HK-2 (cell line): ENCODE data around the gene PCDHA5.

Experiments
- DNase-seq: peaks from one replicate; pipeline ENCODE4 v3.0.0-alpha.2; 2018; ENCODE audit not compliant: unreplicated experiment

The PCDHA5 gene

DNA sequence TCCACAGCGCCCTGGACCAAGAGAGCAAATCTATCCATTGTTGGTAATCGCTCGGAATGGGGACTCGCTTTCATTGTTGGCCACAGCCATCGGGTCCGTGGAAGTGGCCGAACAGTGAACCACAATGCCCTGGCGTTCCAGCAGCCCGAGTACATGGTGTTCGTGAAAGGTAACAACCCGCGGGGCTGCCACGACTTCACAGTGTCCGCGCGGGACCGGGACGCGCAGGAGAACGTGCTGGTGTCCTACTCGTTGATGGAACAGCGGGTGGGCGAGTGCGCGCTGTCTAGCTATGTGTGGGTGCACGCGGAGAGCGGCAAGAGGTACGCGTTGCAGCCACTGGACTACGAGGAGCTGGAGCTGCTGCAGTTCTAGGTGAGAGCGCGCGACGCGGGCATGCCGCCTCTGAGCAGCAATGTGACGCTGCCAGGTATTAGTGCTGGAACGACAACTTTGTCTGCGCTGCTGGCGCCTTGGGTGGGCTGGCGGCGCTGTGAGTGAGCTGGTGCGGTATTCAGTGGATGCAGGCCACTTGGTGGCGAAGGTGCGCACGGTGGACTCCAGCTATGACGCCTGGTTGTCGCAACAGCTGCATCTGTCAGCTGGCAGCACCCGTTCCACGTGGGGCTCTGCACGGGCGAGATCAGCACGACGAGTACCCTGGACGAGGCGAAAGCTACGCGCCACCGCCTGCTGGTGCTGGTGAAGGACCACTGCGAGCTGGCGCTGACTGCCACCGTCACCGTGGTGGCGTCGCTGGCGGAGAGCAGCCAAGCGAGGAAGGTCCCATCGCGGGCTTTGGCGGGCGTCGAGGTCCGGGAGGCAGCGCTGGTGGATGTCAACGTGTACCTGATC, 41.3 kb downstream of the PCDHA5 start:
- DNase-seq: no peak

DNA sequence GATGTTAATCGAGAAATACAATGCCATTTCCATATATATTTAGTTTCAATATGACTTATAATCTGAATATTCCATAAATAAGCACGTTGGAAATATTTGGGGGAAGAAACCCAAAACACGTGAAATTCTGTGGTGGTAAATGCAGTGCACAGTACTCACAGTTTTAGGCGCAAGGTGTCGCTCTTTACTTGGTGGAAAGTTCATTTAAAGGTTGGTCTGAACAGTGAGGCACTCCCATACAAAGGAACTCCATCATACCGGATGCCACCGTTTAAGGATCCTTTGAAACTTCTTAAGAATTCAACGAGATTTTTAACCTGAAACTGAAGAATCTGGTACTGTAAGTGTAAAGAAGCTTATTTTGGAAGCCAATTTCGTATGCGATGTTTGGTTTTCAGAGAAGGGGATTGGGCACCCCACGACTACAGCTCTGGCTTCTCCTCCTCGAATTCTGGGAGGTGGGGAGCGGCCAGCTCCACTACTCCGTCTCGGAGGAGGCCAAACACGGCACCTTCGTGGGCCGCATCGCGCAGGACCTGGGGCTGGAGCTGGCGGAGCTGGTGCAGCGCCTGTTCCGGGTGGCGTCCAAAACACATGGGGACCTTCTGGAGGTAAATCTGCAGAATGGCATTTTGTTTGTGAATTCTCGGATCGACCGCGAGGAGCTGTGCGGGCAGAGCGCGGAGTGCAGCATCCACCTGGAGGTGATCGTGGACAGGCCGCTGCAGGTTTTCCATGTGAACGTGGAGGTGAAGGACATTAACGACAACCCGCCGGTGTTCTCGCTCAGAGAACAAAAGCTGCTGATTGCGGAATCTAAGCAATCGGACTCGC, 47.5 kb downstream of the PCDHA5 start, which contains the start of gene PCDHA11:
PCDHA11 (plus strand) TSS at position 237 of the 834 bp plus-strand sequence; CDS start at position 384, 147 bp downstream.
- DNase-seq: no peak

DNA sequence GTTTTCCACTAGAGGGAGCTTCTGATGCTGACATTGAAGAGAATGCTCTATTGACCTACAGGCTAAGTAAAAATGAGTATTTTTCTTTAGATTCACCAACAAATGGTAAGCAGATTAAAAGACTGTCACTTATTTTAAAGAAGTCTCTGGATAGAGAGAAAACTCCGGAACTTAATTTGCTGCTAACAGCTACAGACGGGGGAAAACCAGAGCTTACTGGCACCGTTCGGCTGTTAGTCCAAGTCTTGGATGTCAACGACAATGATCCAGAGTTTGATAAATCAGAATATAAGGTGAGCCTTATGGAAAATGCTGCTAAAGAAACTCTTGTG, 48.1 kb downstream of the PCDHA5 start:
- no peak for DNase-seq

DNA sequence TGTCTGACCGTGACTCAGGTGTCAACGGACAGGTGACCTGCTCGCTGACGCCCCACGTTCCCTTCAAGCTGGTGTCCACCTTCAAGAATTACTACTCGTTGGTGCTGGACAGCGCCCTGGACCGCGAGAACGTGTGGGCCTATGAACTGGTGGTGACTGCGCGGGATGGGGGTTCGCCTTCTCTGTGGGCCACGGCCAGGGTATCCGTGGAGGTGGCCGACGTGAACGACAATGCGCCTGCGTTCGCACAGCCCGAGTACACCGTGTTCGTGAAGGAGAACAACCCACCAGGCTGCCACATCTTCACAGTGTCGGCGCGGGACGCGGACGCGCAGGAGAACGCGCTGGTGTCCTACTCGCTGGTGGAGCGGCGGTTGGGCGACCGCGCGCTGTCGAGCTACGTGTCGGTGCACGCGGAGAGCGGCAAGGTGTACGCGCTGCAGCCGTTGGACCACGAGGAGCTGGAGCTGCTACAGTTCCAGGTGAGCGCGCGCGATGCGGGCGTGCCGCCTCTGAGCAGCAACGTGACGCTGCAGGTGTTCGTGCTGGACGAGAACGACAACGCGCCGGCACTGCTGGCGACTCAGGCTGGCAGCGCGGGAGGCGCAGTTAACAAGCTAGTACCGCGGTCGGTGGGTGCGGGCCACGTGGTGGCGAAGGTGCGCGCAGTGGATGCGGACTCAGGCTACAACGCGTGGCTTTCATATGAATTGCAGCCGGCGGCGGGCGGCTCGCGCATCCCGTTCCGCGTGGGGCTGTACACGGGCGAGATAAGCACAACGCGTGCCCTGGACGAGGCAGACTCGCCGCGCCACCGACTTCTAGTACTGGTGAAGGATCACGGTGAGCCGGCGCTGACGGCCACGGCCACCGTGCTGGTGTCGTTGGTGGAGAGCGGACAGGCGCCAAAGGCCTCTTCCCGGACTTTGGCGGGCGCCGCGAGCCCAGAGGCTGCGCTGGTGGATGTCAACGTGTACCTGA, 49.1 kb downstream of the PCDHA5 start:
- DNase-seq: no peak
